Panc1 (cell line): Measurements from ENCODE around the gene TANC1. TPM values are rescaled to one million over a fixed set of nuclear protein-coding genes. Genes with fewer than 3 reads are reported as not detected.

Source experiments
- ATAC-seq: fragments of 200-7000 bp; cut with Tn5 transposase; 2 replicates; pipeline ENCODE4 v1.9.1; 2020; ENCODE audit warnings: mild to moderate bottlenecking, moderate library complexity
- BruUV-seq: library from RNA; stranded (reverse); fragments of 400-500 nt; replicated peaks from 2 replicates; lab custom pipeline; 2021; lab: Mats Ljungman, UMichigan
- CTCF ChIA-PET: fragments of 300-600 bp; sonication (Branson Sonifier 250); formaldehyde crosslinking; loops from one replicate; lab custom pipeline; 2022; ENCODE audit warnings: antibody characterized with exemption; lab: Charles Lee
- POLR2A ChIA-PET: fragments of 300-600 bp; sonication (Branson Sonifier 250); formaldehyde crosslinking; loops from one replicate; lab custom pipeline; 2022; ENCODE audit warnings: antibody characterized with exemption; lab: Charles Lee
- DNase-seq: peaks from one replicate; pipeline ENCODE4 v3.0.0-alpha.2; 2010; ENCODE audit warnings: low read depth, low spot score
- H3K27ac ChIP-seq: 2 replicates; pipeline ENCODE4 v1.5.1; 2011; ENCODE audit warnings: mild to moderate bottlenecking, low read length, inconsistent platforms
- H3K27me3 ChIP-seq: fragments of 200-500 bp; sonication (Bioruptor generic); 2 replicates; pipeline ENCODE4 v1.6.0; 2014; ENCODE audit warnings: low read length, inconsistent platforms; ENCODE audit not compliant: control insufficient read depth, insufficient read depth
- H3K36me3 ChIP-seq: fragments of 200-500 bp; sonication (Bioruptor generic); 2 replicates; pipeline ENCODE4 v1.5.1; 2014; ENCODE audit warnings: inconsistent platforms, mild to moderate bottlenecking, low read length, moderate library complexity; ENCODE audit not compliant: control insufficient read depth, insufficient read depth
- H3K4me1 ChIP-seq: 2 replicates; pipeline ENCODE4 v1.5.1; 2011; ENCODE audit warnings: inconsistent platforms, mild to moderate bottlenecking, low read length, moderate library complexity; ENCODE audit not compliant: control insufficient read depth, insufficient read depth
- H3K4me3 ChIP-seq, 2 experiments: 2 replicates each; pipeline ENCODE4 v1.5.1; 2011 to 2012; ENCODE audit warnings: low read depth in 2 of 2, low read length in 2 of 2, mild to moderate bottlenecking in 2 of 2, inconsistent platforms in 1 of 2, moderate library complexity in 1 of 2
- H3K9me3 ChIP-seq: fragments of 200-500 bp; sonication (Bioruptor generic); 2 replicates; pipeline ENCODE4 v1.5.1; 2014; ENCODE audit warnings: low read depth, mild to moderate bottlenecking, inconsistent platforms, low read length, moderate library complexity; ENCODE audit not compliant: control insufficient read depth, insufficient read depth
- CTCF ChIP-seq: fragments of 450-650 bp; IDR thresholded peaks from 2 replicates; pipeline ENCODE4 v1.5.1; 2017; ENCODE audit warnings: mild to moderate bottlenecking
- POLR2AphosphoS5 ChIP-seq: IDR thresholded peaks from 2 replicates; pipeline ENCODE4 v1.6.1; 2012; ENCODE audit warnings: mild to moderate bottlenecking, low read depth, low read length, moderate library complexity
- REST ChIP-seq, 2 experiments: IDR thresholded peaks; 2 replicates each; pipeline ENCODE4 v1.6.1; 2011 to 2012; ENCODE audit warnings: low read depth in 2 of 2, control low read depth in 1 of 2, low read length in 1 of 2, mild to moderate bottlenecking in 1 of 2, moderate library complexity in 1 of 2; ENCODE audit not compliant: insufficient read depth in 1 of 2
- SIN3A ChIP-seq: IDR thresholded peaks from 2 replicates; pipeline ENCODE4 v1.6.1; 2012; ENCODE audit warnings: low read depth, mild to moderate bottlenecking, low read length, moderate library complexity, borderline replicate concordance; ENCODE audit not compliant: insufficient read depth
- TCF7L2 ChIP-seq: IDR thresholded peaks from 2 replicates; pipeline ENCODE4 v1.6.1; 2011; ENCODE audit warnings: mild to moderate bottlenecking, low read depth, low read length, inconsistent platforms
- in situ Hi-C: cut with HindIII; loops from 2 replicates; pipeline ENCODE4 v1.10.0; 2016; ENCODE audit warnings: low sequenced_read_pairs, low pct_unique_long_range_greater_than_20kb
- intact Hi-C: fragments of 100-400 bp; cut with micrococcal nuclease; formaldehyde crosslinking; loops from one replicate; pipeline ENCODE4 v1.10.0; 2022; ENCODE audit not compliant: unreplicated experiment
- total RNA-seq: library from RNA; stranded (reverse); gene quantifications from one replicate; pipeline ENCODE4 v1.2.1, GENCODE V29; 2021; ENCODE audit not compliant: unreplicated experiment

The TANC1 gene
- total RNA-seq, 1 experiment from 2014 or later: 44.3 TPM

GRCh38 chr2:159209341-159210306 lies 241.2 kb downstream of the TANC1 start:
- Histone ChIP-seq H3K27ac (no peak overlapping the region), H3K4me1 (no peaks in the 10 kb centered on the region; the same call in 1 of the 2 replicates), H3K9me3 (no peaks in the 10 kb centered on the region), H3K27me3 (no peaks in the 10 kb centered on the region), H3K4me3 (no peak overlapping the region), H3K36me3 (peaks cover 3% of the 10 kb centered on the region)
- TF ChIP-seq TCF7L2 (no peak), SIN3A (no peak), REST (IDR thresholded peaks at IDR 0.05; ENCODE audit: insufficient read depth in 1 of 2, low read depth in 2 of 2, low read length in 1 of 2) (no peak), CTCF (no peak), POLR2AphosphoS5 (no peak)
- ChIA-PET POLR2A (no interaction called here), CTCF (no interaction called here)
- intact Hi-C loops (no loop called here), in situ Hi-C loops (no loop called here)
- no peak for DNase-seq
- ATAC-seq: no peak
- no TSS peak for BruUV-seq

GRCh38 chr2:159211447-159212396 lies 243.3 kb downstream of the TANC1 start:
- BruUV-seq: no TSS peak
- intact Hi-C loops (no loop called here), in situ Hi-C loops (no loop called here)
- H3K4me3 ChIP-seq: no peak overlapping the region
- no peaks in the 10 kb centered on the region; the same call in 1 of the 2 replicates for H3K36me3 ChIP-seq
- no peaks in the 10 kb centered on the region for H3K9me3 ChIP-seq
- no peak overlapping the region for H3K27ac ChIP-seq
- DNase-seq: no peak
- ATAC-seq: no peak
- POLR2A ChIA-PET: interaction anchor here (0.6 kb wide), 1 partner anchor 399 kb away, joined by 7 read pairs; no protein-coding TSS in a partner anchor
- TF ChIP-seq SIN3A: no peak
- no peak for TF ChIP-seq CTCF
- no peak for TF ChIP-seq TCF7L2
- TF ChIP-seq REST (IDR thresholded peaks at IDR 0.05; ENCODE audit: insufficient read depth in 1 of 2, low read depth in 2 of 2, low read length in 1 of 2): no peak
- no peak for TF ChIP-seq POLR2AphosphoS5
- CTCF ChIA-PET: interaction anchor here (0.7 kb wide), 1 partner anchor 23 kb away, joined by 7 read pairs; no protein-coding TSS in a partner anchor
- H3K4me1 ChIP-seq: no peaks in the 10 kb centered on the region; the same call in 1 of the 2 replicates
- H3K27me3 ChIP-seq: no peaks in the 10 kb centered on the region
